ENCODE results near the gene EOLA2.
"Not testable (repeated sequence)": the region's sequence is repeated elsewhere in the genome, so short reads cannot be mapped to it uniquely, and the experiment has no call there.

The EOLA2 gene

GRCh38 chrX:149938427-149938880, at the start of gene EOLA2:
EOLA2 (minus strand) TSS chrX:149938491; CDS start chrX:149933874, 4,617 bp downstream.
- peak; percentile 89 for DNase-seq

GRCh38 chrX:149987613-149988012, 49.3 kb upstream of the EOLA2 start:
- DNase-seq = no peak

- DNase-seq = no peak
These were observed 46.1 kb upstream of the EOLA2 start for GRCh38 chrX:149984411-149984810.

GRCh38 chrX:149982310-149982709, 44.0 kb upstream of the EOLA2 start:
- no peak for DNase-seq

- DNase-seq = no peak
These were observed 40.9 kb upstream of the EOLA2 start for GRCh38 chrX:149979126-149979644.

GRCh38 chrX:149962859-149963757, 24.8 kb upstream of the EOLA2 start:
- DNase-seq = peak; percentile 18

GRCh38 chrX:149962010-149962409, 23.7 kb upstream of the EOLA2 start:
- DNase-seq = no peak

GRCh38 chrX:149961572-149961971, 23.3 kb upstream of the EOLA2 start:
- no peak for DNase-seq

- no peak for DNase-seq
These were observed 12.4 kb upstream of the EOLA2 start for GRCh38 chrX:149950681-149951080.

GRCh38 chrX:149949743-149950436, 11.6 kb upstream of the EOLA2 start:
- no peak for DNase-seq

- DNase-seq = no peak
These were observed 9.7 kb upstream of the EOLA2 start for GRCh38 chrX:149948016-149948415.

GRCh38 chrX:149946932-149947331, 8.6 kb upstream of the EOLA2 start:
- not testable (repeated sequence) for DNase-seq

GRCh38 chrX:149945820-149946219, 7.5 kb upstream of the EOLA2 start:
- not testable (repeated sequence) for DNase-seq

- DNase-seq = not testable (repeated sequence)
These were observed 6.9 kb upstream of the EOLA2 start for GRCh38 chrX:149945087-149945670.

GRCh38 chrX:149940674-149941024, 2.4 kb upstream of the EOLA2 start:
- DNase-seq = not testable (repeated sequence)

- DNase-seq = peak; percentile 88
These were observed 1.8 kb upstream of the EOLA2 start for GRCh38 chrX:149939905-149940673.

GRCh38 chrX:149939655-149939904, 1.3 kb upstream of the EOLA2 start:
- no peak for DNase-seq

GRCh38 chrX:149938881-149939654, 777 bp upstream of the EOLA2 start:
- DNase-seq = peak; percentile 85

- DNase-seq = peak; percentile 18
These were observed 342 bp downstream of the EOLA2 start for GRCh38 chrX:149937871-149938426.

GRCh38 chrX:149937328-149937727, 963 bp downstream of the EOLA2 start:
- DNase-seq = not testable (repeated sequence)

- not testable (repeated sequence) for DNase-seq
These were observed 4.7 kb downstream of the EOLA2 start for GRCh38 chrX:149933547-149933946.

GRCh38 chrX:149932970-149933369, 5.3 kb downstream of the EOLA2 start:
- not testable (repeated sequence) for DNase-seq
